K562 (cell line): ENCODE data around the gene TSPAN1. TPM values are rescaled to one million over a fixed set of nuclear protein-coding genes. Genes with fewer than 3 reads are reported as not detected.
A peak's percentile ranks its signal among the peaks of the same experiment; 100 is the strongest.

Source experiments
- ATAC-seq: fragments of 200-7000 bp; cut with Tn5 transposase; 3 replicates; pipeline ENCODE4 v1.9.1; 2020; ENCODE audit warnings: moderate library complexity
- BruUV-seq: library from RNA; stranded (reverse); fragments of 400-500 nt; replicated peaks from 2 replicates; lab custom pipeline; 2021; lab: Mats Ljungman, UMichigan
- CTCF ChIA-PET: fragments of 300-600 bp; formaldehyde crosslinking; extraction: SDS; loops from one replicate; lab custom pipeline; 2021; ENCODE audit warnings: low intra/inter-chr PET ratio; lab: Yijun Ruan, JAX
- POLR2A ChIA-PET: fragments of 300-600, 350-650 bp; sonication (Branson Sonifier 250); formaldehyde crosslinking; extraction: SDS; loops from one replicate; lab custom pipeline; 2021; ENCODE audit warnings: antibody characterized with exemption, inconsistent platforms; lab: Yijun Ruan, JAX
- DNase-seq, 4 experiments: peaks; one replicate each; pipeline versions ENCODE4 v3.0.0 to v3.0.0-alpha.2; 2011 to 2018; ENCODE audit warnings: low spot score in 3 of 4, mixed read lengths in 3 of 4; ENCODE audit errors: extremely low read depth in 1 of 4
- FAIRE-seq: peaks from 2 replicates; lab custom pipeline; 2011; peaks lifted over from hg19 to GRCh38; lab: Jason Lieb, UNC
- H2AFZ ChIP-seq: 2 replicates; pipeline ENCODE4 v1.6.0; 2011; ENCODE audit warnings: low read depth, low read length, control low read depth, inconsistent platforms
- H3K27ac ChIP-seq: fragments of 200-600 bp; 3 replicates; pipeline ENCODE4 v1.8.0; 2011; ENCODE audit warnings: low read depth, mild to moderate bottlenecking, control low read depth, inconsistent platforms, low read length, moderate library complexity, mixed read lengths; ENCODE audit errors: extremely low read depth
- H3K27me3 ChIP-seq, 2 experiments: fragments of 300-600 bp in 1 of 2; 2 replicates in 1 of 2; 3 replicates in 1 of 2; pipeline versions ENCODE4 v1.6.0 to v1.8.0; 2011; ENCODE audit warnings: inconsistent platforms in 2 of 2, low read length in 2 of 2, mild to moderate bottlenecking in 1 of 2, mixed read lengths in 1 of 2, moderate library complexity in 1 of 2; ENCODE audit not compliant: control insufficient read depth in 2 of 2, insufficient read depth in 2 of 2
- H3K36me3 ChIP-seq: fragments of 300-600 bp; 3 replicates; pipeline ENCODE4 v1.8.0; 2011; ENCODE audit warnings: mild to moderate bottlenecking, low read length, inconsistent platforms; ENCODE audit not compliant: control insufficient read depth, insufficient read depth
- H3K4me1 ChIP-seq, 2 experiments: fragments of 200-600 bp in 1 of 2; replicated peaks in 1 of 2; 2 replicates in 1 of 2; 3 replicates in 1 of 2; pipeline versions ENCODE4 v1.5.1 to v1.8.0; 2011; ENCODE audit warnings: inconsistent platforms in 2 of 2, low read length in 2 of 2, mild to moderate bottlenecking in 1 of 2, mixed read lengths in 1 of 2, moderate library complexity in 1 of 2; ENCODE audit not compliant: control insufficient read depth in 2 of 2, insufficient read depth in 2 of 2
- H3K4me2 ChIP-seq: 2 replicates; pipeline ENCODE4 v1.6.1; 2011; ENCODE audit warnings: low read length, control low read depth, inconsistent platforms, mixed read lengths; ENCODE audit not compliant: insufficient read depth
- H3K4me3 ChIP-seq: fragments of 200-600 bp; sonication (generic), shearing (Covaris generic); 2 replicates; pipeline ENCODE4 v1.5.1; 2016; ENCODE audit warnings: control low read depth, inconsistent platforms
- H3K79me2 ChIP-seq: fragments of 200-600 bp; 3 replicates; pipeline ENCODE4 v1.8.0; 2011; ENCODE audit warnings: low read length, inconsistent platforms; ENCODE audit not compliant: control insufficient read depth, insufficient read depth
- H3K9ac ChIP-seq, 2 experiments: 2 replicates each; pipeline versions ENCODE4 v1.6.0 to v1.6.1; 2011; ENCODE audit warnings: low read depth in 2 of 2, low read length in 2 of 2, control low read depth in 1 of 2, inconsistent platforms in 1 of 2, mild to moderate bottlenecking in 1 of 2, mixed read lengths in 1 of 2; ENCODE audit not compliant: insufficient read depth in 1 of 2
- H3K9me1 ChIP-seq: one replicate; pipeline ENCODE4 v1.6.0; 2011; ENCODE audit warnings: inconsistent platforms, mild to moderate bottlenecking, low read length, moderate library complexity; ENCODE audit not compliant: control insufficient read depth, insufficient read depth
- H3K9me3 ChIP-seq: replicated peaks from 2 replicates; pipeline ENCODE4 v1.5.1; 2011; ENCODE audit warnings: low read depth, low read length, inconsistent platforms; ENCODE audit not compliant: control insufficient read depth, insufficient read depth
- H4K20me1 ChIP-seq: replicated peaks from 2 replicates; pipeline ENCODE4 v1.6.1; 2011; ENCODE audit warnings: low read length, inconsistent platforms, mixed read lengths; ENCODE audit not compliant: control insufficient read depth, insufficient read depth
- ADNP ChIP-seq: fragments of 200-800 bp; sonication (Bioruptor generic); IDR thresholded peaks from 2 replicates; pipeline ENCODE4 v1.6.1; 2016; ENCODE audit warnings: missing genetic modification characterization, missing compliant biosample characterization
- ARID4B ChIP-seq: sonication (generic); formaldehyde crosslinking; IDR thresholded peaks from 2 replicates; pipeline ENCODE4 v1.8.0; 2022; ENCODE audit warnings: mild to moderate bottlenecking, missing genetic modification reagents
- ARNT ChIP-seq, 2 experiments: fragments of 450-650 bp; IDR thresholded peaks; 2 replicates each; pipeline ENCODE4 v1.6.1; 2016; ENCODE audit warnings: mild to moderate bottlenecking in 1 of 2
- HMG20A ChIP-seq: fragments of 450-650 bp; formaldehyde crosslinking; conservative IDR thresholded peaks from 2 replicates; pipeline ENCODE4 v1.4.0; 2020; ENCODE audit warnings: mild to moderate bottlenecking, mixed read lengths
- POLR2AphosphoS5 ChIP-seq: IDR thresholded peaks from 2 replicates; pipeline ENCODE4 v1.6.1; 2011; ENCODE audit warnings: mild to moderate bottlenecking, low read depth, low read length, moderate library complexity; ENCODE audit not compliant: control insufficient read depth, insufficient read depth
- RHOXF2B ChIP-seq: fragments of 250-450 bp; sonication (Bioruptor Pico); conservative IDR thresholded peaks from 2 replicates; pipeline ENCODE4 v1.5.1; 2021
- SNIP1 ChIP-seq: fragments of 450-650 bp; IDR thresholded peaks from 2 replicates; pipeline ENCODE4 v1.7.1; 2017; ENCODE audit warnings: low read depth, mild to moderate bottlenecking
- WGBS: fragments of 100-300 bp; shearing (Covaris generic); methylation state at CpG from one replicate; pipeline ENCODE4 v1.1.6; 2016; ENCODE audit warnings: low coverage, mixed read lengths; ENCODE audit not compliant: insufficient coverage; ENCODE audit errors: missing lambda C conversion rate; 5-methylcytosine and 5-hydroxymethylcytosine counted together
- in situ Hi-C: fragments of 300-500 bp; cut with MboI; formaldehyde crosslinking; loops from 4 replicates; pipeline ENCODE4 v1.15.0; 2018; ENCODE audit warnings: inconsistent platforms, mixed read lengths
- intact Hi-C: fragments of 100-400 bp; cut with micrococcal nuclease; formaldehyde crosslinking; loops from 2 replicates; pipeline ENCODE4 v1.14.2; 2022
- polyA plus RNA-seq, 8 experiments: library from polyadenylated mRNA; depleted of rRNA in 4 of 8; stranded (reverse) in 5 of 8; unstranded in 3 of 8; fragments of >200 nt; fragmentation: Nextera tagmentation in 2 of 8; fragmentation: Illumina TruSeq in 1 of 8; extraction: Ambion mirVana in 2 of 8; extraction: Trizol in 1 of 8; gene quantifications; 2 replicates each; pipeline versions ENCODE4 v1.2.1 to v1.2.3, GENCODE V29; 2011 to 2014; ENCODE audit warnings: inconsistent platforms in 1 of 8, missing spikeins in 1 of 8
- total RNA-seq, 7 experiments: library from RNA; depleted of rRNA in 6 of 7; stranded (reverse); fragments of >200 nt in 6 of 7; fragmentation: Illumina TruSeq in 2 of 7; extraction: Trizol in 2 of 7; gene quantifications; 2 replicates each; pipeline versions ENCODE4 v1.2.1 to v1.2.3, GENCODE V29; 2011 to 2021; ENCODE audit warnings: low replicate concordance in 1 of 7

TSPAN1 gene
- total and polyA plus RNA-seq, 9 of the 15 experiments (the other 6 are each of a cell fraction or from before 2014, with no cell fraction given), result 0.58 TPM; not detected in 8

DNA sequence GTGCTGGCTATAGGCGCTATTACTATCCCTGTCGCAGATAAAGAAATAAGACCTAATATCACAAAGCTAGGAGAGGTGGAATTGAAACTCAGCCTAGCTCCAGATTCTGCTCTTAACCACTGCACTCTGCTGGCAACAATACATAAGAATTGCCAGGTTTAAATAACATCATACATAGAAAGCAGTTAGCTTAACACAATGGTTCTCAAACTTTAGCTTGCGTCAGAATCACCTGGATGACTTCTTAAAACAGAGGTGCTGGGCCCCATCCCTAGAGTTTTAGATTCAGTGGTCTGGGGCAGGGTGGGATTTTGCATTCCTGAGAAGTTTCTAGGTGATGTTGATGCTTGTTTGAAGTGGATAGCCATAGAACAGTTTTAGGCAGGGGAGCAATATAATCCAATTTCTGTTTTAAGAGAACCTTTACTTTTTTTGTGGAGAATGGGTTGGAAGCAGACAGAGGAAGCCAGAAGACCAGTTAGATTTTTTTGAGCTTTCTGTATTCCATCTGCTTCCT is 24.4 kb downstream of the TSPAN1 start:
- no peak for TF ChIP-seq RHOXF2B (CRISPR knock-in tag)
- peak; percentile 72 for TF ChIP-seq ADNP (tag)
- no peak for TF ChIP-seq POLR2AphosphoS5
- TF ChIP-seq ARID4B (CRISPR knock-in tag), result no peak
- no peak for TF ChIP-seq HMG20A (CRISPR knock-in tag)
- 0 out of 4 replicates have a peak, but pooled peaks of 1 of the 2 experiments have one; percentile 16 for TF ChIP-seq ARNT (IDR thresholded peaks at IDR 0.05)
- TF ChIP-seq SNIP1, result 0 out of 2 replicates have a peak, but pooled peaks have one; percentile 67
- FAIRE-seq (no peak), ATAC-seq (peak; percentile 4), DNase-seq (peak in 2 of 4 experiments; percentile 17 to 34)
- H3K9ac ChIP-seq, result peak overlapping the region; percentile 90 to 100; a peak in 3 of 4 replicates
- H3K27me3 ChIP-seq, result no peaks in the 10 kb centered on the region
- H3K4me1 ChIP-seq, result peaks cover 27 to 36% of the 10 kb centered on the region in 2 experiments
- in situ Hi-C loops (loop anchor here (25.0 kb wide), 1 partner anchor 562 kb away; no protein-coding TSS in a partner anchor), intact Hi-C loops (loop anchor here (2.0 kb wide), 2 partner anchors 18 to 24 kb away; no protein-coding TSS in a partner anchor)
- H4K20me1 ChIP-seq, result no peaks in the 10 kb centered on the region
- WGBS, result 37% methylated on average over 3 of the region's 3 CpGs
- no peaks in the 10 kb centered on the region for H3K9me3 ChIP-seq
- H3K27ac ChIP-seq, result peak overlapping the region; percentile 55; the same call in 2 of the 3 replicates
- ChIA-PET CTCF (no interaction called here), POLR2A (interaction anchor here (0.6 to 2.3 kb wide), 13 partner anchors 9 to 699 kb away, joined by 3 to 7 read pairs (median 4); partner anchors contain the start of genes CCDC163, MMACHC and PRDX1)
- H3K4me3 ChIP-seq, result peak overlapping the region; percentile 83
- peak overlapping the region; percentile 98 for H2AFZ ChIP-seq
- H3K9me1 ChIP-seq, result no peaks in the 10 kb centered on the region
- H3K36me3 ChIP-seq, result peaks cover 26% of the 10 kb centered on the region; the same call in 1 of the 3 replicates
- BruUV-seq, result no TSS peak
- peak overlapping the region; percentile 100 for H3K4me2 ChIP-seq
- peaks cover 15% of the 10 kb centered on the region for H3K79me2 ChIP-seq
